ENCODE data around the gene ZER1.
A peak's percentile ranks its signal among the peaks of the same experiment; 100 is the strongest.

The ZER1 gene

GRCh38 chr9:128771745-128772519 is at the start of gene ZER1:
Gene ZER1, minus strand, starts transcription at chr9:128771927. Its CDS starts 16,362 bp downstream, at chr9:128755565.
- TF ChIP-seq ZNF274 (IDR thresholded peaks at IDR 0.05; ENCODE audit: low read depth, low read length), result no peak
- peak within 1 kb of the TSS; percentile 90 for H3K4me3 ChIP-seq (ENCODE audit: low read length)

GRCh38 chr9:128820665-128821583 is 49.2 kb upstream of the ZER1 start:
- no peak for TF ChIP-seq ZNF274 (IDR thresholded peaks at IDR 0.05; ENCODE audit: low read depth, low read length)
- no peak overlapping the region for H3K4me3 ChIP-seq (ENCODE audit: low read length)

GRCh38 chr9:128819716-128820664 is 48.3 kb upstream of the ZER1 start:
- H3K4me3 ChIP-seq (ENCODE audit: low read length), result no peak overlapping the region
- no peak for TF ChIP-seq ZNF274 (IDR thresholded peaks at IDR 0.05; ENCODE audit: low read depth, low read length)

GRCh38 chr9:128818839-128819715 is 47.4 kb upstream of the ZER1 start:
- peak overlapping the region; percentile 69; the same call in 1 of the 2 replicates for H3K4me3 ChIP-seq (ENCODE audit: low read length)
- no peak for TF ChIP-seq ZNF274 (IDR thresholded peaks at IDR 0.05; ENCODE audit: low read depth, low read length)

- no peak for TF ChIP-seq ZNF274 (IDR thresholded peaks at IDR 0.05; ENCODE audit: low read depth, low read length)
- H3K4me3 ChIP-seq (ENCODE audit: low read length), result peak within 1 kb of the TSS; percentile 69; the same call in 1 of the 2 replicates
These were observed 46.5 kb upstream of the ZER1 start, which contains the start of gene ENDOG for GRCh38 chr9:128818099-128818838. Gene ENDOG, plus strand, starts transcription at chr9:128818500. Its CDS starts 185 bp downstream, at chr9:128818685.

- TF ChIP-seq ZNF274 (IDR thresholded peaks at IDR 0.05; ENCODE audit: low read depth, low read length), result no peak
- H3K4me3 ChIP-seq (ENCODE audit: low read length), result no peak overlapping the region
These were observed 39.1 kb upstream of the ZER1 start for GRCh38 chr9:128810873-128811272.

GRCh38 chr9:128809831-128810230 is 38.1 kb upstream of the ZER1 start:
- no peak for TF ChIP-seq ZNF274 (IDR thresholded peaks at IDR 0.05; ENCODE audit: low read depth, low read length)
- no peak overlapping the region for H3K4me3 ChIP-seq (ENCODE audit: low read length)

GRCh38 chr9:128809036-128809599 is 37.4 kb upstream of the ZER1 start:
- no peak for TF ChIP-seq ZNF274 (IDR thresholded peaks at IDR 0.05; ENCODE audit: low read depth, low read length)
- no peak overlapping the region for H3K4me3 ChIP-seq (ENCODE audit: low read length)

GRCh38 chr9:128808543-128808942 is 36.8 kb upstream of the ZER1 start:
- no peak for TF ChIP-seq ZNF274 (IDR thresholded peaks at IDR 0.05; ENCODE audit: low read depth, low read length)
- H3K4me3 ChIP-seq (ENCODE audit: low read length), result no peak overlapping the region

GRCh38 chr9:128807827-128808226 is 36.1 kb upstream of the ZER1 start:
- no peak for TF ChIP-seq ZNF274 (IDR thresholded peaks at IDR 0.05; ENCODE audit: low read depth, low read length)
- H3K4me3 ChIP-seq (ENCODE audit: low read length), result no peak overlapping the region

- TF ChIP-seq ZNF274 (IDR thresholded peaks at IDR 0.05; ENCODE audit: low read depth, low read length), result no peak
- no peak overlapping the region for H3K4me3 ChIP-seq (ENCODE audit: low read length)
These were observed 33.9 kb upstream of the ZER1 start for GRCh38 chr9:128805661-128806060.

- no peak overlapping the region for H3K4me3 ChIP-seq (ENCODE audit: low read length)
- TF ChIP-seq ZNF274 (IDR thresholded peaks at IDR 0.05; ENCODE audit: low read depth, low read length), result no peak
These were observed 30.8 kb upstream of the ZER1 start for GRCh38 chr9:128802482-128802881.
